Measurements from ENCODE around the gene WWC2.
"Not testable (repeated sequence)": the region's sequence is repeated elsewhere in the genome, so short reads cannot be mapped to it uniquely, and the experiment has no call there.

WWC2 gene

DNA sequence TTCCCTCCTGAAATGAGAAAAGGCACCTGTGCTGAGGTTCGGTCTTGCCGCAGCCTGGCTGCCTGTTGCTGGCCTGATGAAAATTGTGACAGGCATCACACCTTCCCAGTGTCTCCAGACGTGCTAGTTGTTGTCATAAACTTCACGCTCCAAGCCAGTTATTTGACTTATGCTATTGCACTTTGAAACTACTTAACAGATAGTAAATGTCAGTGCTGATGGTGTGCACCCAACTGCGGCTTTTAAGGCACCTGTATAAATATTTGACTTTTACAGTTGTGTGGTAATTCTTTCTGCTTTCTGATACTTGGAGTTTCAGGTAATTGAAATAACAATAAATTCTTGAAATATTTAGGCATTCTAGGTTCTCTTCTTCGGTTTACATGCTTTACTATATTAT, 1.8 kb downstream of the WWC2 start:
- no peak for DNase-seq (ENCODE audit: low spot score)

DNA sequence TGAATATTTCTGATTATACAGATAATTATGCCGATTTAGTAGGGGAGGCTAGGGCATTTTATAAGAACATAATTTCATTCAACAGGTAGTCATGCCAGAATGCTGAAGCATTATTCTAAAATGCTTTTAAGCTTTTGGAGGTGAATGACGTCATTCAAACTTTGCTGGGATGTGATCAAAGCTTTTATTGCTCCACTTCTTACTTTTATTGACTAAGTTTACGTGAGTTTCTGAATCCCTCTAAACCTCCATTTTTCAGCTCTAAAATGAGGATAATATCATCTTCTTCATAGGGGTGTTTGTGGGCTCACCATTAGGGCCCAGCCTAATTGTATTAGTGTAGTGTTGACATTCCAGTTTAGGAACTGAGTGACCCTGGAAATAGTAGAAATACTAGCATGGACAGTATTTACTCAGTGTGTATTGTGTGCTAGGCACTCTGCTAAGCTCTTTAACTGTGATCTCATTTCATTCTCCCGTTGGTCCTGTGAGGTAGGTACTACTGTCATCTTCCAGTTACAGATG, 3.0 kb downstream of the WWC2 start:
- DNase-seq (ENCODE audit: low spot score) = no peak

DNA sequence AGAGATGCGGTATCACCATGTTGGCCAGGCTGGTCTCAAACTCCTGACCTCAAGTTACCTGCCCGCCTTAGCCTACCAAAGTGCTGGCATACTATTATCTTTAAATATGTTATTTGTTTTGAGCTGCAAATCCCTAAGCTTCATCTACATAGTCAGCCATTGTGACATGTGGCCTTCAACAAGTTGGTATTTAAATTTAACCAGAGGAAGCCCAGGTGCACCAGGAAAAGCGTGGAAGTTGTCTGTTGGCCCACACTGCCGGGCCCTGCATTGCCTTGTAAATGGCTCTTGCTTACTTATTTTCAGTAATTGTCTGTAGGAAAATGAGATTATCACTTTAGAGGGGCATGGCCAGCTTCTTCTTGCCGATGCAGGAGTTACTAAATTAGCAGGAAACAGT, 6.0 kb downstream of the WWC2 start:
- DNase-seq (ENCODE audit: low spot score) = no peak

DNA sequence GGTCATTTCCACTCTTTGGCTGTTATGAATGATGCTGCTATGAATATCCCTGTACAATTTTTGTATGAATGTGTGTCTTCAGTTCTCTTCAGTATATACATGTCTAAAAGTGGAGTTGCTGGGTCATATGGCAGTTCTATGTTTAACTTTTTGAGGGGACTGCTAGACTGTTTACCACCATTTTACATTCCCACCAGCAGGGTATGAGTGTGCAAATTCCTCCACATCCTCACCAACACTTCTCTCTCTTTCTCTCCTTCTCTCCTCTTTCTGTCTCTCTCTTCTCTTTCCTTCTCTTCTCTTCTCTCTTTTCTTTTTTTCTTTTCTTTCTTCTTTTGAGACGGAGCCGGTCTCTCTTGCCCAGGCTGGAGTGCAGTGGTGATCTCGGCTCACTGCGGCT, 7.8 kb downstream of the WWC2 start:
- no peak for DNase-seq (ENCODE audit: low spot score)

- DNase-seq (ENCODE audit: low spot score) = no peak
Observed at GRCh38 chr4:183107891-183108459, 8.9 kb downstream of the WWC2 start.

GRCh38 chr4:183110244-183110643, 11.2 kb downstream of the WWC2 start:
- no peak for DNase-seq (ENCODE audit: low spot score)

GRCh38 chr4:183111452-183111885, 12.4 kb downstream of the WWC2 start:
- DNase-seq (ENCODE audit: low spot score) = no peak

DNA sequence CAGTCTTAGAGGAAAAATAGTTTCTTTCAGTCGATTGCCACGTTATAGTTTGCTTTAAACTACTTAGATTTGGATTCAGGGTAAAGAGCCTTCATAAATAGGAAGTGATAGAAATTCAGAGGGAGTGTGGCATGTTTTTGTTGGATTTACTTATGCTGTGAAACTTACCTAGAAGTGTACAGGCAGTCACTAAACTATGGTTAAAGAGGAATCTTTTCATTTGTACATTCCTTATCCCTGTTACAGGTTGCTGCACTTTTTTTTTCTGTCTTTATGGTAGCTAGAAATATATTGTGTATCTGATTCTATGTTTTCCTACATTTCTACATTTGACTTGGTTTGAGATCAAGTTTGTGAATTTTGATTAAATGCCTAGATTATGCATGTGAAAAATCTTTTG, 19.1 kb downstream of the WWC2 start:
- no peak for DNase-seq (ENCODE audit: low spot score)

DNA sequence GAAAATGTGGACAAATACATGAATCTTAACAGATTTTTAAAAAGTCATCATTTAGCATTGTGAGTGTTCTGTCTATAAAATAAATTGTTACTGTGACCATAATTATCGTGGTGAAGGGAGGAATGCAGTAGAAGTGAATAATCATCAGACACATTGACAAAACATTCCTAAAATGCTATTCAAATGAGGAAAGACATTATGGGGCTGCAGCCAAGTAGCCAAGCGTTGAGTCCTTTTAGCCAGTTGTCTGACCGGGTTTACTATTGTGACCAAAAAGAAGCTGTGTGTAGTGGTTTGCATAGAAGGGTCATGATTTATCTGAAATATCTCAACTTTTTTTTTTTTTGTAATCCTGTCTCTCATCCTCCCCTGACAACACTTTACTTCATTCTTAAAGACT, 19.5 kb downstream of the WWC2 start:
- DNase-seq (ENCODE audit: low spot score) = no peak

DNA sequence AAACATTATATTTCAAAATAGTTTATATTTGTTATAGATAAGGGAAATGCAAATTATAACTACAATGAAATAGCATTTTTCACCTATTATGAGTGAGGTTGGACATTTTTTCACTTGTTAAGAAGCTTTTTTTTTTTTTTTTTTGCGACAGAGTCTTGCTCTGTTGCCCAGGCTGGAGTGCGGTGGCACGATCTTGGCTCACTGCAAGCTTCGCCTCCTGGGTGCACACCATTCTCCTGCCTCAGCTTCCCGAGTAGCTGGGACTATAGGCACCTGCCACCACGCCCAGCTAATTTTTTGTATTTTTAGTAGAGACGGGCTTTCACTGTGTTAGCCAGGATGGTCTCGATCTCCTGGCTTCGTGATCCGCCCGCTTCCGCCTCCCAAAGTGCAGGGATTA, 22.6 kb downstream of the WWC2 start:
- not testable (repeated sequence) for DNase-seq (ENCODE audit: low spot score)

- DNase-seq (ENCODE audit: low spot score) = no peak
Observed at GRCh38 chr4:183124228-183124627, 25.2 kb downstream of the WWC2 start.

DNA sequence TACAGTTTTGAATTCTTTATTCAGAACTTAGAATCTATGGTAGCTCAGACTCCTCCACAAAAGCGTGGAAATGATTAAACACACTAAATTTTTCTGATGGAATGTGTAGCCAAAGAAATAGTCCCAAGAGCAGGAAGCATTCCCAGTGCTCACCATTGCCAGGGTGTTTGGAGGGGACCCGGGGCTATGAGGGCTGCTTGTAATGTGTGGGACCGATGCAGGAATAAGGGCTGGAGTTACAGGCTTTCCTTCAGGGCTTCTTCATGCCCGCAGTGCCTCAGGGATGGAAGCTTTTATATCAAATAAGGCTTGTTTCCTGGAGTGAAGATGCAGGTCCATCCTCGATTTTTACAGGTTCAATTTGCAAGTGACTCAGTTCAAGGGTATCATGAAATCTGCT, 25.8 kb downstream of the WWC2 start:
- DNase-seq (ENCODE audit: low spot score) = no peak

DNA sequence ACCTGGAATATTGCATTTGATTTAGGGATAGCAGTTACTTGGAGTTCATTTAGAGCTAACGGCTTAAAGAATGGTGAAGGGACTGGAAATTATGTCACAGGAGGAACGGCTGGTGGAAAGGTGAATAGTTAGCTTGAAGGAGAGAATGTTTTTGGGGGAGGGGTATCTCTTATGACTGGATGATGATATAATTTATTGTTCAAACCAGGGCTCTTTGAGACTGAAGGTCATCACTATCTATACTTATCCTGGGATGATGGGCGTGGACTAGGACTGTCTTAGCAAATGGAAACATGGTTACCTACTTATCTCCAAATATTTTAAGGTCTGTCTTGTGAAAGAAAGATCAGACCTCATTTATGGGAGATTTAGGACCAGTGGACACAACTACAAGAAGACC, 30.1 kb downstream of the WWC2 start:
- DNase-seq (ENCODE audit: low spot score) = no peak

DNA sequence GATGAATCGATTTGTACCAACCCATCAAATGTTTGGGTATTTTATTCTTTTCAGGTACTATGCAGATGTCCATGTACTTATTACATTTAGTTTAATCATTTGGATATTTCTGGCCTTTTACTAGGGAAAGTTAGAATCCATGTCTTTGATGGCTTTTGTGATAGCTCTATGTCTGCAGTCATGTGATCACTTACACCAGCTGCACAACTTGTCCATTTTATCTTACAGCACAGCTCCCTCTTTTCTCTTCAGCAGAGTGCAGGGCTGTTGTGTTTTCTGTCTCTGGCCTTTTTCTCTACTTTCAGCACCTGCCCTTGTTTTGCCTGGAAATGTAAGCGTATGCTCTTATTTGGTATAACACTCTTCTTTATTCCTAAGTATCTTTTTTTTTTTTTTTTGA, 30.6 kb downstream of the WWC2 start:
- DNase-seq (ENCODE audit: low spot score) = no peak

DNA sequence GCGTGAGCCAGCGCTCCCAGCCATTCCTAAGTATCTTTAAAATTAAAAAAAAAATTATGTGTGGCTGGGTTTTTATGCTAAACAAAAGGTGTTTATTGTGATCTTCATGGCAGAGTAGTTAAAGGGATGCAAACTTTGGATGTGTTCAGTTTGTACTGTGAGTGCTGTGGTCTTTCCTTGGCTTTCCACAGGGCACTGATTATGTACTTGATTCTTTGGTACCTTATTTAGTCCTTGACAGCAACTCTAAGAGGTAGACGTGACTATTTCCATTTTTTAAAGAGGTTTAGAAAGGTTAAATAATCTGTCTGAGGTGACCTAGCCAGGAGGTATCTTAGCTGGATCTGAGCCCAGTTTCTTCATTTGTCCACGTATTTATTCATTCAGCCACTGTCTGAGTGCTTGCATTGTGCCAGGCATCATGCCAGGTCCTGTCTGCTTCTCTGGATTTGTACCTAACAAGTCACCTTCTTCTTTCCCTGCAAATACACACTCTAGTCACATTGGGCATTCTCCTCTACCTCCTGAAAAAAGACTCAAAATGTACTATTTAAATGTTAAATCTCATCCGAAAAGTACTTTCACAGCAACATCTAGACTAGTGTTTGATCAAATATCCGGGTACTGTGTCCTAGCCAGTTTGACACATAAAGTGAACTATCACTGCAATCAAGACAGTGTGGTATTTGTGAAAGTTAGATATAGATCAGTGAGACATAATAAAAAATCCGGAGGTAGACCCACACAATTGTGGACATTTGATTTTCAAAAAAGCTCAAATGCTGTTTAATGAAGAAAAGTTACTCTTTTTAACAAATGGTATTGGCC, 31.5 kb downstream of the WWC2 start:
- DNase-seq (ENCODE audit: low spot score) = no peak

GRCh38 chr4:183132081-183132480, 33.0 kb downstream of the WWC2 start:
- no peak for DNase-seq (ENCODE audit: low spot score)

GRCh38 chr4:183132865-183133264, 33.8 kb downstream of the WWC2 start:
- no peak for DNase-seq (ENCODE audit: low spot score)

DNA sequence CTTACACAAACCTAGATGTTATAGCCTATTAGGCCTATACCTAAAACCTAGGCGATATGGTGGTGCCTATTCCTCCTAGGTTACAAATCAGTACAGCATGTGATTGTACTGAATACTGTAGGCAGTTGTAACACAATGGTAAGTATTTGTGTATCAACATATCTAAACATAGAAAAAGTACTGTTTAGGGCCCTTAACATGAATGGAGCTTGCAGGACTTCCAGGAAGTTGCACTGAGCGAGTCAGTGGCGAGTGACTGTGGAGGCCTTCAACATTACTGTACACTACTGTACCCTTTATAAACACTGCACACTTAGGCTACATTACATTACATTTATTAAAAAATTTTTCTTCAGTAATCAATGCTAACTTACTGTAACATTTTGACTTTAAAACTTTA, 37.8 kb downstream of the WWC2 start:
- DNase-seq (ENCODE audit: low spot score) = no peak

- no peak for DNase-seq (ENCODE audit: low spot score)
Observed at GRCh38 chr4:183139058-183139750, 40.1 kb downstream of the WWC2 start.

DNA sequence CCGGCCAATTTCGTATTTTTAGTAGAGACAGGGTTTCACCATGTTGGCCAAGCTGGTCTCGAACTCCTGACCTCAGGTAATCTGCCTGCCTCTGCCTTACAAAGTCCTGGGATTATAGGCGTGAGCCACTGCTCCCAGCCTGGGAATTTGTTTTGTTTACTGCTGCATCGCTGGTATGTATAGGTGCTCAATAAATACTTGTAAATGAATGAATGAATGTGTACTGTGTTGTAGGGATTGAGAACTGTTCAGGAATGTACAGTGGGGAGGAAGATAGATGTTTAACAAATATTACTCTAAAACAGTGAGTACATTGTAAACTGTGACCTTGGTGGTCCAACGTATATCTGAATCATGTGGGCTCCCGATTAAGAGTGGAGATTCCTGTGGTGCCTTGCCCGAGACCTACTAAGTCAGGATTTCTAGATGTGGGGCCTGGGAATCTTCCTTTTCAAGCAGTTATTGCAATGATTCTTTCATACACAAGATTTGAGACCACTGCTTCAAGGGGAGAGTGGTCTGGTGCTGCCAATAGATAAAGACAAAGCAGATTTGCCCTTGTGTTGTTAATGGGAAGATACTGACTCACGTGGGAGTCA, 41.0 kb downstream of the WWC2 start:
- DNase-seq (ENCODE audit: low spot score) = no peak

DNA sequence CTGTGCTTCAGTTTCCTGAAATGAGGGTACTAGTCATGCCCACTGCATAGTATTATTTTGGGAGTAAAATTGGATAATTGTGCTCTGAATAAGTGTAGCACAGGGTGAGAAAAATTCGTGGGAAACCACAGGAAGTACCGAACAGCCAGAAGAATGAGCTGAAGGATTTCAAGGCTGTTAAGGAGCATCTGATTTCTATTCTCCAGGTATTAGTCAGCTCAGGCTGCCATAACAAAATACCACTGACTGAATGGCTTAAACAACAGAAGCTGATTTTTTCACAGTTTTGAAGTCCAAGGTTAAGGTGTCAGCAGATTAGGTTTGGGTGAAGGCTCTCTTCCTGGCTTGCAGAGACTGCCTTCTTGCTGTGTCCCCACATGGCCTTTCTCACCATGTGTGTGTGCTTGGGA, 41.9 kb downstream of the WWC2 start:
- no peak for DNase-seq (ENCODE audit: low spot score)

- DNase-seq (ENCODE audit: low spot score) = no peak
Observed at GRCh38 chr4:183141997-183142396, 42.9 kb downstream of the WWC2 start.
